A549 (cell line): ENCODE measurements around the gene KSR2. TPM values are rescaled to one million over a fixed set of nuclear protein-coding genes. Genes with fewer than 3 reads are reported as not detected.

Experiments used
- ATAC-seq, 2 experiments: fragments of 200-7000 bp in 1 of 2; fragments of >200 bp in 1 of 2; cut with Nextera tagmentation in 1 of 2; cut with Tn5 transposase in 1 of 2; 3 replicates each; pipeline versions ENCODE4 v1.8.0 to v1.9.1; 2018 to 2020; ENCODE audit warnings: mild to moderate bottlenecking in 1 of 2, moderate library complexity in 1 of 2
- CTCF ChIA-PET: fragments of 300-600 bp; sonication (Branson Sonifier 250); formaldehyde crosslinking; extraction: SDS; loops from one replicate; lab custom pipeline; 2021; ENCODE audit warnings: antibody characterized with exemption, inconsistent platforms; lab: Yijun Ruan, JAX
- POLR2A ChIA-PET: fragments of 350-600 bp; formaldehyde crosslinking; extraction: SDS; loops from one replicate; lab custom pipeline; 2021; ENCODE audit warnings: antibody characterized with exemption, inconsistent platforms; lab: Yijun Ruan, JAX
- DNase-seq, 2 experiments: peaks; one replicate each; pipeline versions ENCODE4 v3.0.0 to v3.0.0-alpha.2; 2011 to 2016; ENCODE audit warnings: low read depth in 1 of 2, low spot score in 1 of 2
- FAIRE-seq: peaks from 2 replicates; lab custom pipeline; 2011; peaks lifted over from hg19 to GRCh38; lab: Jason Lieb, UNC
- H3K27ac ChIP-seq, 2 experiments: fragments of >200 bp; sonication (Bioruptor Twin); formaldehyde crosslinking; 3 replicates each; pipeline ENCODE4 v1.5.1; 2016 to 2017
- H3K4me1 ChIP-seq: fragments of >200 bp; sonication (Bioruptor Twin); formaldehyde crosslinking; 3 replicates; pipeline ENCODE4 v1.6.1; 2016
- H3K4me2 ChIP-seq: fragments of >200 bp; sonication (Bioruptor Twin); formaldehyde crosslinking; 3 replicates; pipeline ENCODE4 v1.6.1; 2016
- H3K4me3 ChIP-seq: fragments of >200 bp; sonication (Bioruptor Twin); formaldehyde crosslinking; 3 replicates; pipeline ENCODE4 v1.5.1; 2016
- H3K9me3 ChIP-seq: fragments of >200 bp; sonication (Bioruptor Twin); formaldehyde crosslinking; 3 replicates; pipeline ENCODE4 v1.6.1; 2016
- BHLHE40 ChIP-seq: IDR thresholded peaks from 2 replicates; pipeline ENCODE4 v1.6.1; 2012; ENCODE audit warnings: low read depth, low read length, inconsistent platforms
- CBX2 ChIP-seq: fragments of 200-600 bp; sonication (generic); IDR thresholded peaks from 2 replicates; pipeline ENCODE4 v1.6.1; 2016; ENCODE audit warnings: low read depth, mild to moderate bottlenecking, borderline replicate concordance
- CBX8 ChIP-seq: fragments of 200-600 bp; sonication (generic); IDR thresholded peaks from 2 replicates; pipeline ENCODE4 v1.6.1; 2016
- CHD2 ChIP-seq: fragments of 150-350 bp; IDR thresholded peaks from 2 replicates; pipeline ENCODE4 v1.6.1; 2014; ENCODE audit warnings: low read length; ENCODE audit not compliant: partially characterized antibody
- CTCF ChIP-seq: fragments of >200 bp; sonication (Bioruptor Twin); formaldehyde crosslinking; IDR thresholded peaks from 3 replicates; pipeline ENCODE4 v1.5.1; 2016
- ELK1 ChIP-seq: fragments of 150-350 bp; IDR thresholded peaks from 2 replicates; pipeline ENCODE4 v1.6.1; 2014; ENCODE audit warnings: low read depth, mild to moderate bottlenecking, low read length
- FOSB ChIP-seq: fragments of 250-450 bp; sonication (Bioruptor Pico); IDR thresholded peaks from 2 replicates; pipeline ENCODE4 v1.5.0; 2020; ENCODE audit warnings: mild to moderate bottlenecking, moderate library complexity
- FOXS1 ChIP-seq: fragments of 250-450 bp; sonication (Bioruptor Pico); IDR thresholded peaks from 2 replicates; pipeline ENCODE4 v1.5.0; 2020; ENCODE audit warnings: mild to moderate bottlenecking, moderate library complexity
- HEYL ChIP-seq: fragments of 250-450 bp; sonication (Bioruptor Pico); IDR thresholded peaks from 2 replicates; pipeline ENCODE4 v1.8.0; 2021; ENCODE audit warnings: mild to moderate bottlenecking, moderate library complexity
- HOXA7 ChIP-seq: fragments of 250-450 bp; sonication (Bioruptor Pico); IDR thresholded peaks from 2 replicates; pipeline ENCODE4 v1.5.0; 2020; ENCODE audit warnings: mild to moderate bottlenecking, moderate library complexity
- HOXB13 ChIP-seq: fragments of 250-450 bp; sonication (Bioruptor Pico); IDR thresholded peaks from 2 replicates; pipeline ENCODE4 v1.5.0; 2020; ENCODE audit warnings: low read depth, mild to moderate bottlenecking, moderate library complexity
- HOXB5 ChIP-seq: fragments of 250-450 bp; sonication (Bioruptor Pico); IDR thresholded peaks from 2 replicates; pipeline ENCODE4 v1.5.0; 2020; ENCODE audit warnings: mild to moderate bottlenecking, moderate library complexity
- KDM5A ChIP-seq: fragments of 200-600 bp; sonication (generic); IDR thresholded peaks from 2 replicates; pipeline ENCODE4 v1.6.1; 2016; ENCODE audit warnings: antibody characterized with exemption, mild to moderate bottlenecking
- RAD21 ChIP-seq, 2 experiments: fragments of >200 bp in 1 of 2; sonication (Bioruptor Twin) in 1 of 2; formaldehyde crosslinking in 1 of 2; IDR thresholded peaks in 1 of 2; conservative IDR thresholded peaks in 1 of 2; 2 replicates in 1 of 2; 3 replicates in 1 of 2; pipeline ENCODE4 v1.6.1; 2012 to 2018; ENCODE audit warnings: inconsistent platforms in 1 of 2
- REST ChIP-seq: fragments of 200-600 bp; sonication (generic); IDR thresholded peaks from 2 replicates; pipeline ENCODE4 v1.6.1; 2016; ENCODE audit warnings: antibody characterized with exemption, mild to moderate bottlenecking, moderate library complexity
- ZC3H11A ChIP-seq: fragments of 450-650 bp; IDR thresholded peaks from 2 replicates; pipeline ENCODE4 v1.6.1; 2014; ENCODE audit warnings: antibody characterized with exemption, mild to moderate bottlenecking
- WGBS: methylation state at CpG from one replicate; pipeline ENCODE4 v1.1.6; 2017; ENCODE audit errors: missing lambda C conversion rate; 5-methylcytosine and 5-hydroxymethylcytosine counted together
- polyA plus RNA-seq, 4 experiments: library from polyadenylated mRNA; depleted of rRNA in 3 of 4; stranded (reverse); fragments of >200 nt; fragmentation: RNase III in 1 of 4; extraction: RNeasy Plus Mini Kit Qiagen cat#74134 plus additional on column Dnase treatment in 1 of 4; gene quantifications; 2 replicates in 3 of 4; 3 replicates in 1 of 4; pipeline ENCODE4 v1.2.3, GENCODE V29; 2011 to 2017
- TF ChIP-seq, protein P1 (sequence below): IDR thresholded peaks from 2 replicates; pipeline ENCODE4 v1.6.1; 2012
- TF ChIP-seq, protein P2 (sequence below): fragments of 450-650 bp; IDR thresholded peaks from 2 replicates; pipeline ENCODE4 v1.6.1; 2014; ENCODE audit warnings: antibody characterized with exemption
- TF ChIP-seq, protein P3 (sequence below): fragments of 250-450 bp; sonication (Bioruptor Pico); IDR thresholded peaks from 2 replicates; pipeline ENCODE4 v1.5.0; 2020; ENCODE audit warnings: low read depth, mild to moderate bottlenecking, moderate library complexity

The KSR2 gene
- polyA plus RNA-seq, 2 of the 4 experiments (the other 2 are of a cell fraction) = 0.37 to 1.2 TPM

DNA sequence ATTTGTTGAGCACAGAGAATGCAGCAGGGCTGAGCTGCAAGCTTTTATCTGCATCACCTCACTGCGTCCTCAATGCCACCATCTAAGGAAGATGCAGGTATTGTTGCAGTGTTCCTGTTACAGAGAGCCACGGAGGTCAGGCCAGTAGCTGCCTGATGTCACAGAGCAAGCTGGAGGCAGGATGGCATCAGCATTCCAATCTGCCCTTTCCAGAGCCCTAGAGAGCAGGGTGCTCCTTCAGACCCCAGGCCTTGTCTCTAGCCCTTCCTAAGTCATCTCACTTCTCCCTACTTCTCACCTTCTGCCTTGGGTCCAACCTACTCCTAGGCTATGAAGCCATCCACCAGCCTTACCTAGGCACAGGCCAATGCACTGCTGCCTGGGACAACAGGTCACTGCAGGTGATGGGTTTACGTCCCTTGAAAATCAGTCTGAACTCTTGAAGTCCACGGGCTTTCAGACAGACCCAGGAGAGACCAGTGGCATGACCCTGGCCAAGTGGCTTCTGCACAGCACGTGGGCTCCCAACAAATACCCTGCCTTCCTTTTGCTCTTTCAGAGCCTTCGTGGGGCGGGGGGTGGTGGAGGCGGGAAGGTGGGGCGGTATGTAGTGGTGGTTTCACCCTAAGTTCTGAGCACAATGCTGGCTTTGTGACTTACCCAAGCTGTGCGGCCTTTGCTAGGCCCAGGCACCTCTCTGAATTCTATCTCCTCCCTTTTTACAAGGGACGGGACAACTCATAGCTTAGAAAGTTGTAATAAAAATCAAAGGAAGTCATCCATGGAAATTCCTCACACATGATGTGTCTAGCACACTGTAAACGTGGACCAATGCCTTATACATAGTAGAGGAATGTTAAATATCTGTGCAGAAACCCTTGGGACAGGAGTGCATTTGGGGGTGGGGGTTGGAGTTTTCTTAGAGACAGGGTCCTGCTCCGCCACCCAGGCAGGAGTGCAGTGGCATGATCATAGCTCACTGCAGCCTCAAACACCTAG lies 136.0 kb downstream of the KSR2 start:
- ChIA-PET POLR2A (no interaction called here), CTCF (interaction anchor here (0.9 to 3.7 kb wide), 11 partner anchors 11 to 1556 kb away, joined by 3 to 43 read pairs (median 4); no protein-coding TSS in a partner anchor)
- ATAC-seq (peak; percentile 42 to 47; a peak in 4 of 6 replicates), DNase-seq (peak; percentile 20 to 21)
- peaks cover 24% of the 10 kb centered on the region for H3K9me3 ChIP-seq
- H3K27ac ChIP-seq = peak overlapping the region; percentile 25 to 61; a peak in 3 of 6 replicates
- H3K4me3 ChIP-seq = no peak overlapping the region
- TF ChIP-seq, protein P1, sequence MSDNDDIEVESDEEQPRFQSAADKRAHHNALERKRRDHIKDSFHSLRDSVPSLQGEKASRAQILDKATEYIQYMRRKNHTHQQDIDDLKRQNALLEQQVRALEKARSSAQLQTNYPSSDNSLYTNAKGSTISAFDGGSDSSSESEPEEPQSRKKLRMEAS = peak; percentile 18; the same call in 1 of the 2 replicates
- no peak for TF ChIP-seq CBX2
- TF ChIP-seq, all 56 proteins: peak for 1
- no peak for FAIRE-seq
- Histone ChIP-seq H3K4me2 (0 out of 3 replicates have a peak overlapping the region, but pooled peaks have one; percentile 9), H3K4me1 (peaks cover 13% of the 10 kb centered on the region)
- 63% methylated on average over 13 of the region's 13 CpGs for whole genome bisulfite sequencing

DNA sequence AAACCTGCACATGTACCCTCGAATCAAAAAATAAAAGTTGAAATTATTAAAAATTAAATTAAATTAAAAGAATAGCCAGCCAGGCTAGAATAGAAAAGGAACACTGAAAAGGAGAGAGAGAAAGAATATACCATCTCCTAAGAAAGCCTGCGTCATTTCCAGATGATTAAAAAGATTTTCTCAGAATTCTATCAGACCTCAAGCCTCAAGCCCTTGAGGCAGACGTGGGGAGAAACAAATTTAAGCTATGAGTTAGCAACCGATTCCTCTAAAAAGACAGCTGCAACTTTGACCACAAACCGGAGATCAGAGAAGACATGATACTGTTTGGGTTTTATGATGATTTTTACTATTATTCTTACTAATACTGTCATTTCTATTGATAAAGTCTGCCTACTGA lies 138.3 kb downstream of the KSR2 start:
- H3K4me1 ChIP-seq = peaks cover 10% of the 10 kb centered on the region
- ATAC-seq = no peak
- no peak for FAIRE-seq
- 51% methylated on average over 5 of the region's 5 CpGs for WGBS
- H3K4me3 ChIP-seq = no peak overlapping the region
- no peak overlapping the region for H3K4me2 ChIP-seq
- ChIA-PET POLR2A (no interaction called here), CTCF (interaction anchor here (0.6 to 6.0 kb wide), 5 partner anchors 243 to 594 kb away, joined by 3 to 19 read pairs (median 3); no protein-coding TSS in a partner anchor)
- TF ChIP-seq, protein P2, sequence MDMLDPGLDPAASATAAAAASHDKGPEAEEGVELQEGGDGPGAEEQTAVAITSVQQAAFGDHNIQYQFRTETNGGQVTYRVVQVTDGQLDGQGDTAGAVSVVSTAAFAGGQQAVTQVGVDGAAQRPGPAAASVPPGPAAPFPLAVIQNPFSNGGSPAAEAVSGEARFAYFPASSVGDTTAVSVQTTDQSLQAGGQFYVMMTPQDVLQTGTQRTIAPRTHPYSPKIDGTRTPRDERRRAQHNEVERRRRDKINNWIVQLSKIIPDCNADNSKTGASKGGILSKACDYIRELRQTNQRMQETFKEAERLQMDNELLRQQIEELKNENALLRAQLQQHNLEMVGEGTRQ = no peak
- no peak for TF ChIP-seq BHLHE40
- no peak for TF ChIP-seq HOXB5 (CRISPR knock-in tag)
- no peak for TF ChIP-seq HEYL (CRISPR knock-in tag)
- no peak for TF ChIP-seq CTCF
- H3K27ac ChIP-seq = no peak overlapping the region
- no peak for DNase-seq
- peaks cover 25% of the 10 kb centered on the region for H3K9me3 ChIP-seq

DNA sequence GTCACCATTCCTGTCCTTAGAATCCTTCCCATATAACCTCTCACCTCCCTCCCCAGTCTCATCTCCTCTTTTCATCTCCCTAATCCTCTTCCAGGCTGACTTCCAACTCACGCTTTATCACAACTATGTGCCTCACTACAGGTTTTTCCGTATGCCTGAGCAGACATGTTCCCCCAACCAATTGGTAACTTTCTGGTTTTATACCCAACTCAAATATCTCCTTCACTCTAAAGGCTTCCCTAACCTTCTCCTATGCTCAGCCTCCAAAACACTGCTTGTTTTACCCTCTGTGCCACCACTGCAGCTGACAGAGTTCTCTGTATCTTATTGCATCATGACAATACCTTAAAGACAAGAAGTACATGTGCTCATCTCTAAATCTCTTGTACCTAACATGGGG lies 139.7 kb downstream of the KSR2 start:
- DNase-seq (no peak), ATAC-seq (no peak), FAIRE-seq (no peak)
- TF ChIP-seq FOSB (no peak), HOXB13 (CRISPR knock-in tag) (no peak), HOXA7 (CRISPR knock-in tag) (no peak), REST (no peak), FOXS1 (CRISPR knock-in tag) (no peak), CHD2 (no peak), KDM5A (no peak), RAD21 (conservative IDR thresholded peaks at IDR 0.05 in 1 of 2, IDR thresholded peaks at IDR 0.05 in 1 of 2) (no peak), ELK1 (no peak), CBX8 (no peak), ZC3H11A (no peak), HOXB5 (CRISPR knock-in tag) (no peak)
- TF ChIP-seq, protein P3, sequence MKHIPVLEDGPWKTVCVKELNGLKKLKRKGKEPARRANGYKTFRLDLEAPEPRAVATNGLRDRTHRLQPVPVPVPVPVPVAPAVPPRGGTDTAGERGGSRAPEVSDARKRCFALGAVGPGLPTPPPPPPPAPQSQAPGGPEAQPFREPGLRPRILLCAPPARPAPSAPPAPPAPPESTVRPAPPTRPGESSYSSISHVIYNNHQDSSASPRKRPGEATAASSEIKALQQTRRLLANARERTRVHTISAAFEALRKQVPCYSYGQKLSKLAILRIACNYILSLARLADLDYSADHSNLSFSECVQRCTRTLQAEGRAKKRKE (CRISPR knock-in tag) = no peak
- TF ChIP-seq, protein P1 = no peak
- Histone ChIP-seq H3K4me3 (no peak overlapping the region), H3K9me3 (peaks cover 25% of the 10 kb centered on the region), H3K4me1 (peaks cover 10% of the 10 kb centered on the region), H3K27ac (no peak overlapping the region), H3K4me2 (no peak overlapping the region)
- ChIA-PET CTCF (interaction anchor here (1.3 to 6.0 kb wide), 3 partner anchors 8 to 462 kb away, joined by 6 to 24 read pairs (median 19); no protein-coding TSS in a partner anchor), POLR2A (no interaction called here)
- WGBS = 87% methylated on average over 2 of the region's 2 CpGs
